ENCODE data around the gene PDIA5. TPM values are rescaled to one million over a fixed set of nuclear protein-coding genes. Genes with fewer than 3 reads are reported as not detected.

PDIA5 gene
- total RNA-seq, 1 donor from 2014 or later: 33.7 TPM

DNA sequence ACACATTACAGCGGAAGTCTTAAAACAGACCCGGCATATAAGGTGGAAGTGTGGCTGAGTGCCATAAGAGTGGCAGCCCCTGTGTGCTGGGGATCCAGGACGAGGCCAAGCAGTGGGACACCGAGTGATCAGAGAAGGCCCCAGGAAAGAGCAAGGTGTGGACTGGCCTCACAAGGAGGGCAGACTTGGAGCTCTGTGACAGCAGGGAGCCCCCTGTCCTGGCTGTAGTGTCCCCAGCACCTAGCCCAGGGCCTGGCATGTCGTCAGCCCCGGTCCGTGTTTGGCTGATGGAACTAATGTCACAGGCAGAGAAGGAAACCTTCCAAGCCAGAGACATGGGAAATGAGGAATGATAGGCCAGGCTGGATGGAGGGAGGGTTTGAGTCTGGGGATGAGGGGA is 4.8 kb downstream of the PDIA5 start:
- no peak for DNase-seq (ENCODE audit: low read depth)

DNA sequence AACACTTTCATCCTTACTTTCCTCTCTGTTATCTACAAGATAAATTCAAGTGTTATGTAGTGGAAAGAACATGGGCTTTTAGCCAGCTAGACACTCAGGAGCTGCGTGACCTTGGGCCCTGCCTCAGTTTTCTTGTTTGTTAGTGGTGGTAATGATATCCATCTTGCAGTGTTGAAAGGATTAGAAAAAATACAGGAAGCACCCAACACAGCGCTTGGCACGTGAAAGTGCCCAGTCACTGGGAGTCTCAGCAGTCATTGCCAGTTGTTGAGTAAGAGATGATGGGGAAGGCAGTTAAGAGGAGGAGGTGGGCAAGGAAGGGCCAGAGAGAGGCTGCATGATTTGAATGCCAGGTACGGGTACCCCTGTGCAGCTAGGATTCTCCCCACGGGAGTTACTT is 5.3 kb downstream of the PDIA5 start:
- no peak for DNase-seq (ENCODE audit: low read depth)

GRCh38 chr3:123072564-123072963 is 5.7 kb downstream of the PDIA5 start:
- DNase-seq (ENCODE audit: low read depth): no peak

GRCh38 chr3:123075359-123075758 is 8.5 kb downstream of the PDIA5 start:
- no peak for DNase-seq (ENCODE audit: low read depth)

DNA sequence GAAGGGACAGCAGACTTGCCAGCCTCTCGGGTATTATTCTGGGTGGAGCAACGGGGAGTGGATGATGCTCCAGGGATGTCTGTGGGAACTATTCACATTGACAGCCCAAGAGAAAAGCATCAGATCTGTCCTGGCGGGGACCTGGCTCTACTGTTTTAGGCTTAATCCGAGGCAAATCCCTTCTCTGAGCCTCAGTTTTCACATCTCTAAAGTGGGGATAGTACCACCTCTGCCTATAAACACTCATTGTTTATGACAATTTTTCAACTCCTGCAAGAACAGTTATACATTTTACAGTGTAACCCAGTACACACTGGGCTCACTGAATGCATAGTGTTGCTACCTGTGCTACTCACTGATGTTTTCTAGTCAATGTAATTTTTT is 9.3 kb downstream of the PDIA5 start:
- DNase-seq (ENCODE audit: low read depth): no peak

DNA sequence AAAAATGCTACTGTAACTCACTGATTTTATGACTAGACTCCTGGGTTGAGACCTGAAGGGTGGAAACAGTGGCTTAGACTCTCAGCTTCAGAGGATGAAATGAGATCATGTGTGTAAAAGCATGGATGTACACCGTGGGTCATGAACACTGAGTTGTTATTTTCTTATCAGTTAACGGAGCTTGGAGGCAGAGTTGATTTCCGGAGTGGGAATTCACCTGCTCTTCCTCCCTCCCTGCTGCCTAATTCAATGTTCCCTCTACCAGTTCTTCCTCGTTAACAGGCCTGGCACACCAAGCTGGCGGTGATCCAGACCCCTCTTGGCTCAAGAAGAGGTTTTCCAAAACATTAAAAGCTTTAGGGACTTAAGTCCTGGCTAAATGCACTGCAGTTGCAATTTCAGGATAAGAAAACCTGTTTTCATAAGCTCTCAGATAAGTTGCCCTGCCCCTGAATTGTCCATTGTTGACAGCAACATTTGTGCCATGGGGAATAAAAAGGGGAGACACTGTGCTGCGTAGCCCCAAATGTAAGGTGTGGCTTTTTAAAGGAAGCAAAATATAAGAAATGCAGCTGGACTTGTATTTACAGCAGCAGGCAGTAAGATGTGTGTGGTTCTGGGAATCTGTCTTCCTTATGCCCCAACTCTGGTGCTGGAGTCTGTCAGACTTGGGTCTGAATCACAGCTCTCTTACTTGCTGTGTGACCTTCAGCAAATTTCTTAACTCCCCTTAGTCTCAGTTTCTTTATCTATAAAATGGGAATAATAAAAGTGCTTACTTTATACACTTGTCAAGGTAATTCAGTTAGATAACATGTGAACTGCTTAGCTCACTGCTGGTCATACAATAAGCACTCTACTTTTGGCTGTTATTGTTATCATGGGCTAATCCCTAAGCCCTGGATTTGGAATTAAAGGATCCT is 9.9 kb downstream of the PDIA5 start:
- no peak for DNase-seq (ENCODE audit: low read depth)

- DNase-seq (ENCODE audit: low read depth): no peak
These were observed 11.3 kb downstream of the PDIA5 start for GRCh38 chr3:123078101-123078500.

- no peak for DNase-seq (ENCODE audit: low read depth)
These were observed 14.2 kb downstream of the PDIA5 start for GRCh38 chr3:123080864-123081562.

GRCh38 chr3:123081718-123082369 is 15.0 kb downstream of the PDIA5 start:
- no peak for DNase-seq (ENCODE audit: low read depth)

GRCh38 chr3:123082370-123083065 is 15.7 kb downstream of the PDIA5 start:
- DNase-seq (ENCODE audit: low read depth): no peak

GRCh38 chr3:123083383-123084124 is 16.7 kb downstream of the PDIA5 start:
- DNase-seq (ENCODE audit: low read depth): peak; percentile 24

DNA sequence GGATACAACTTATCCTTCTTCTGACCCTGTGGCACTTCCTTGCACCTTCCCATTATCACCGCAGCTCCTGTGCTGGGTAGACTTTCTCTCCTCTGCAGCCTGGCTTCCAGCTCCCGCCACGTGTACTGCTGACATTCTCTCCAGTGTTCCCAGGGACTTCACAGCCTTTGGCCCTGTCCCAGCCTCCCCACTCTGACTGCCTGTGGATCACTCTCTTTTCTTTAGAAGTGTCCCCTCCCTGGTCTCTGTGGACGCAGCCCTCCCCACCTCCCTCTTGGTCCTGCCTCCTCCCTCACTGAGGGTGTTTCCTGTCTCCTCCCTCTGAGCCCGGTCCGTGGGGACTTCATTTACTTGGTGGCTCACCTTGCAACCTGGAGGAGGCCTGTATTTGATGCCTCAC is 17.4 kb downstream of the PDIA5 start:
- no peak for DNase-seq (ENCODE audit: low read depth)

DNA sequence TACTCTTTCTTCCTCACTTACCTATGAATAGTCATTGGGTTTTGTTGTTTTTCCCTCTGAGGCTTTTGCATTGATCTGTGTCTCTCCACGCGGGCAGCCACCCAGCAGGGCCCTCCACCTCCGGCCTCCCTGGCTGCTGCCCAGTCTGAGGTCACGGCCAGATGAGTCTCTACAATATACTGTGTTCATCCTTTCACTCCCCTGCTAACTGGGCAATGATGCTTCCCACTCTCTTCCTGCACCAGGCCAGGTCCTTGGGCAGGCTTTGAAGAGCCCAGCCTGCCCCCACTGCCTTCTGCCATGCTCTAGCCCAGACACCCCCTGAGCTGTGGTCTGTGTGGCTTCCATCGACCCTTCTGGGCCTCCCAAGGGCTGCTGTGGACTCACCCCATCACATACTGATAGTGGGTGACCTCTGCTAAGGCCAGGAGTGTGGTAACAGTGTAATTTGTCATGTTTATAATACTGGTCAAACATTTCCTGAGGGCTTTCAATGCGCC is 18.0 kb downstream of the PDIA5 start:
- peak; percentile 67 for DNase-seq (ENCODE audit: low read depth)

- DNase-seq (ENCODE audit: low read depth): peak; percentile 74
These were observed 18.6 kb downstream of the PDIA5 start for GRCh38 chr3:123085293-123085931.

- DNase-seq (ENCODE audit: low read depth): peak; percentile 33
These were observed 19.3 kb downstream of the PDIA5 start for GRCh38 chr3:123085932-123086627.

- DNase-seq (ENCODE audit: low read depth): no peak
These were observed 21.6 kb downstream of the PDIA5 start for GRCh38 chr3:123088387-123088786.

DNA sequence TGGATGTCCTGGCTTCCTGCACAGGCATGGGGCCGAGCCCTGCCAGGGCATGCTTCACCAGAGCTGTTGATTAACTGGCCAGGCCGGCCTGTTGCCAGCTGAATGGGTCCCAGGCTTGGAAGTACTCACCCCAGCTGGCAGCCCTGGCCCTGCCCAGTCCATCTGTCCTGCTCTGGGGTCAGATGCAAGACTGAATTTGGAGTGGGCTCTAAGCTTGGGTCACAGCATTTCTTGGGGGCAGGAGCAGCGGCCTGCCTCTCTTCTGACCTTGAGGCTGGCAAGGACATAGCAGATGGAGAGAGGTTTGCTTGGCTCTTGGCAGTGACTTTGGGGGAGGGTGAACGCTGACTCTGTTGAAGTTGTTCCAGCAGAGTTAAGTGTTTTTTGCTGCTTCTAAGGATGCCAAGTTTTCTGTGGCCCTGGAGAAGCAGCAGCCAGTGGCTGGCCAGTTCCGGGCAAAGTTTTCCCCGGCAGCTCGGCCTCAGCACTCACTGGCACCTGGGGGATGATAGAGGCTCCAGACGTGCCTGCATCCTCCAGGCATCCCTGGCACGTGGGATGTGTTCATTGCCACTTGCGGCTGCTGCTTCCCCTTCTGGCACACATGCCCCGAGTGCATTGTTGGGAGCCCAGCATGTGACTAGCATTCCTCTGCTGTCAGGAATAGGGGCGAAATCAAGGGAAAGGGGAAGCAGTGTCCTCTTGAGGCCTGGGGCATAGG is 22.9 kb downstream of the PDIA5 start:
- peak; percentile 68 for DNase-seq (ENCODE audit: low read depth)

DNA sequence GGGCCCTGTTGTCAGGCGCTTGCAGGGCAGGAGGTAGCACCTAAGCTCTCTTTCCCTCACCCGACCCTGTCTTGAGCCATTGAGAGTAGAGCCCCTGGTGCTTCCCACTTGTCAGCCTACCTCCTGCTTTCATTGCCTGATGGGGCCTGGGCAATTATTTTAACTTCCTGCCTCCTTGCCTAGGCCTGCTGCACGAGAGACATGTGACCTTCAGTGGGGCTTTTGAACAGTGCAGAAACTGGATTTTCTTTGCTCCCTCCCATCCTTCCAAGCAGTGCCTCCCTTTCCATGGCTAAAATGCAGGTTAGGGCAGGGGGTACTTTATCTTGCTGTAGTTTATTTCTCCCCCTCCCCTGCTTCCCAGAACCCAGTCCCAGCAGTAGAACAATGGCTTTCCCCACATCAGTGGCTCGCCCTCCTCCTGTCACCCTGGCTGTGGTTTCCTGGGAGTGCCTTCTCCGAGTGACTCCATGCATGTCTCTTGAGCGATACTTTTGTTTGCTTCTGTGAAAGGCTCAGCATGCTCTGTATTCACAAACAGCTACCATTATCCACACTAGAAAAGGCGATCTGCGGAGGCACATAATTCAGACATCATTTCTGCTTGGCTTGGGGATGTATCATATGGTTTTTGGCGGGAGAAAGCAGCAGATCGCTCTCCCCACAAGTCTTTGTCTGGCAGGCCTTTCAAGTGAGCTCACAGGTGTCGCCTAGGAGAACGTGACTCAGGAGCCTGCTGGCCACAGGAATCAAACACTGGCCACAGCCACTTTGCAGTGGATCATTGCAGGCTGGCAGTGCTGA is 24.1 kb downstream of the PDIA5 start:
- peak; percentile 55 for DNase-seq (ENCODE audit: low read depth)
